Measurements from ENCODE around the gene CLIC6. TPM values are rescaled to one million over a fixed set of nuclear protein-coding genes. Genes with fewer than 3 reads are reported as not detected.
A peak's percentile ranks its signal among the peaks of the same experiment; 100 is the strongest.

The CLIC6 gene
- total RNA-seq, 1 donor from 2014 or later = 12.3 TPM

DNA sequence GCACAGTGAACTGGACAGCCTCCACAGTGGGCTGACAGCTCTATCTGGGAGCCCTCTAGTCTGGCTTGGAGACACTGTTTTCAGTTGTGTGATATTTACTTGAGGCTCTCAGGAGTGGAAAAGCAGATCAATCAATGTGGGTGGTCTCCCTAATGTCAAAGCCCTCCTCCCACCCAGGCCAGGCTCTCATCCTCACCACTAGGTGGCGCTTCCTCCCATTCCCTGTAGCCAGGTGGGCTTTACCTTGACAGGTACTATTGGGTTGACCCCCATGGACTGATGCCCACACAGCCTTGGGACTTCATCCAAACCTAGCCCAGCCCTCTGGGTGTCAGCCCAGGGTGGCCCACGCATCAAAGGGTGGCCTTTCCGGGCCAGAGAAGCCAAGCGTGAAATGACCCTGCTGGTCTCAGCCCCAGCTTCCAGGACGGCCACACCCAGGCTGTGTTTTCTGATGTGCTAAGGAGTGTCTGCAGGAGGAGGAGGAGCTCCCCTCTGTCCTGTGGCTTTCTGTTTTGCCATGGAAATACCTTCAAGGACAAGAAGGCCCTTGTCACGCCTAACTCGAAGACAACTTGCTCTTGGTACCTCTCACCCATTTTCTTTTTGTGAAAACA is 54.0 kb downstream of the CLIC6 start:
- Histone ChIP-seq H3K27me3 (peaks cover 3% of the 10 kb centered on the region), H3K9me3 (no peaks in the 10 kb centered on the region), H3K36me3 (no peaks in the 10 kb centered on the region), H3K4me3 (no peak overlapping the region), H3K4me1 (peaks cover 5% of the 10 kb centered on the region), H3K27ac (no peak overlapping the region)
- DNase-seq = no peak
- TF ChIP-seq, protein P1, sequence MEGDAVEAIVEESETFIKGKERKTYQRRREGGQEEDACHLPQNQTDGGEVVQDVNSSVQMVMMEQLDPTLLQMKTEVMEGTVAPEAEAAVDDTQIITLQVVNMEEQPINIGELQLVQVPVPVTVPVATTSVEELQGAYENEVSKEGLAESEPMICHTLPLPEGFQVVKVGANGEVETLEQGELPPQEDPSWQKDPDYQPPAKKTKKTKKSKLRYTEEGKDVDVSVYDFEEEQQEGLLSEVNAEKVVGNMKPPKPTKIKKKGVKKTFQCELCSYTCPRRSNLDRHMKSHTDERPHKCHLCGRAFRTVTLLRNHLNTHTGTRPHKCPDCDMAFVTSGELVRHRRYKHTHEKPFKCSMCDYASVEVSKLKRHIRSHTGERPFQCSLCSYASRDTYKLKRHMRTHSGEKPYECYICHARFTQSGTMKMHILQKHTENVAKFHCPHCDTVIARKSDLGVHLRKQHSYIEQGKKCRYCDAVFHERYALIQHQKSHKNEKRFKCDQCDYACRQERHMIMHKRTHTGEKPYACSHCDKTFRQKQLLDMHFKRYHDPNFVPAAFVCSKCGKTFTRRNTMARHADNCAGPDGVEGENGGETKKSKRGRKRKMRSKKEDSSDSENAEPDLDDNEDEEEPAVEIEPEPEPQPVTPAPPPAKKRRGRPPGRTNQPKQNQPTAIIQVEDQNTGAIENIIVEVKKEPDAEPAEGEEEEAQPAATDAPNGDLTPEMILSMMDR (IDR thresholded peaks at IDR 0.05) = peak; percentile 54
- peak; percentile 37 for ATAC-seq
- intact Hi-C loops (cut with DNase I) = no loop called here

DNA sequence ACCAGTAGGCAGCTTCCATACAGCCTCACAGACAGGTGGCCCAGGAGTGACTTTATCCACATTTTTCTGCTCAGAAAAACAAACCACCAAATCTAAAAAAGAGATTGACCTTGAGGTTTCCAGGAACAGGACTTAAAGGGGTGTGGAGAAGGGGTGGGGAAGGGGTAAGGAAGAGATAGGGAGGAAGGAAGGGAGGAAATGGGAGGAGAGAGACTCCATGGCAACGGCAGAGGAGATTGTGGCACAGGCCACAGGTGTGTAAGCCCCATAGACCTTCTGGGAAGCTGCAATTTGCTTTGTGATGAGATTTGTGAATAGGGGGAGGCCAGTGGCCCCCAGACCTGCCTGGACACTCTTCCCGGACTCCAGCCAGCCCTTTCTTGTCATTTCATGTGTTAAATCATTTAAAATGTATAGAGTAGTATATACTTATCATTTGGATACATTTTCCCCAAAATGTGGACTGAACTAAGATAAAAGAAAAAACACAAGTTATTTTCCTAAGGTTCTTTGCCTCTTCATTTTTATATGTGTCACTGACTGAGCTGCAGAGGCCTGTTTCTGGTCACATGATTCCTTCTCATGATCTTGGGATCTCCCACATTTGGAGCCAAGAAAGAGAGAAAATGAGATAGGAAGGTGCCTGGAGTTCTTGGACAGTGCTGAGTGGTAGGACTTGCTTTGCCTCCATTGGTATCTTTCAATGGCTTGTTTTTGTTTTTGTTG is 55.5 kb downstream of the CLIC6 start:
- intact Hi-C loops (cut with DNase I) = no loop called here
- H3K4me3 ChIP-seq = no peak overlapping the region
- DNase-seq = no peak
- peaks cover 5% of the 10 kb centered on the region for H3K4me1 ChIP-seq
- TF ChIP-seq, protein P1 (IDR thresholded peaks at IDR 0.05) = no peak
- peaks cover 3% of the 10 kb centered on the region for H3K27me3 ChIP-seq
- no peak overlapping the region for H3K27ac ChIP-seq
- H3K36me3 ChIP-seq = no peaks in the 10 kb centered on the region
- peak; percentile 29 for ATAC-seq
- H3K9me3 ChIP-seq = no peaks in the 10 kb centered on the region

DNA sequence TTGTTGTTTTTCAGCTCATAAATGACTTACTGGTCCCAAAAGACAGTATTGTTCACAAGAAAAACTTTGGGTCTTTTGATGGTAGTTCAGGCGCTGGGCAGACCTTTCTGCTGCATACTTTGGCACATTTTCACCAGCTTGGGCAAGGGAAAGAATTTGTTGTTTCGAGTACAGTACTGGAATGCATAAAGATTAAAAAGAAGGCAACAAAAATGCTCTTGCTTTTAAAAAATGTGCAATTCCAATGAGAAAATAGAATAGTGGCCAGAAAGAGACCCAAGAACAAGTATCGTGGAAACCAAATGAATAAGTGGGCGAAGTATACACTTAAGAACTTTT is 56.0 kb downstream of the CLIC6 start:
- intact Hi-C loops (cut with DNase I) = no loop called here
- no peak overlapping the region for H3K4me3 ChIP-seq
- no peaks in the 10 kb centered on the region for H3K9me3 ChIP-seq
- ATAC-seq (no peak), DNase-seq (no peak)
- H3K36me3 ChIP-seq = no peaks in the 10 kb centered on the region
- TF ChIP-seq, protein P1 (IDR thresholded peaks at IDR 0.05) = no peak
- H3K4me1 ChIP-seq = peaks cover 5% of the 10 kb centered on the region
- peaks cover 3% of the 10 kb centered on the region for H3K27me3 ChIP-seq
- no peak overlapping the region for H3K27ac ChIP-seq

DNA sequence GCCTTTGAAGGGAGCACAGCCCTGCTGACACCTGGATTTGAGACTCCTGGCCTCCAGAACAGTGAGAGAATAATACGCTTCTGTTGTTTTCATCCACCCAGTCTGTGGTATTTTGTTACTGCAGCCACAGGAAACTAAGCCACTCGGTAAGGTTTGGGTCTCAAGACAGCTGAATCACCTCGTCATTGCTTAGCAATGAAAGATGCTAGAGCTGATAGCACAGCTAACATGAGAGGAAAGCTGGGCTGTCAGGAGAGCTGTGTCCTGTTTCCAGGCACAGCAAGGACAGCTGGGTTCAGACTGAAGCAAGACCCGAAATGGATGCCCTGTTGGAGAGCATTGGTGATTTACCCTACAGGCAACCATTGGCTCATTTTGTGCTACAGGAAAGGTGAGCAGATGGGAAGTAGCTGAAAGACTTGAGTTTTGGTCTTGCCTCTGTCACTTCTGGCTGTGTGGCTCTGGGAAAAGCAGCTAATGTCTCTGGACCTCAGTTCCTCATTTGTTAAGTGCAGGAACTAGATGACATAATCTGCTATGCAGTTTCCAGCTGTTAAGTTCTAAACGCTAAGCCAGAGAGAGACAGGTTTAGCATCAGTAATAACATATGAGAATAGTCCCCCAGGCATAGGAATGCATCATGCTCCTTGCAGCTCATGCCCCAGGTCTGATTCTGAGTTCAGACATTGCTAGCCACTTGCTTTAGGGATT is 58.0 kb downstream of the CLIC6 start:
- no peaks in the 10 kb centered on the region for H3K36me3 ChIP-seq
- TF ChIP-seq, protein P1 (IDR thresholded peaks at IDR 0.05) = no peak
- intact Hi-C loops (cut with DNase I) = no loop called here
- peaks cover 3% of the 10 kb centered on the region for H3K27me3 ChIP-seq
- H3K9me3 ChIP-seq = no peaks in the 10 kb centered on the region
- H3K4me3 ChIP-seq = no peak overlapping the region
- H3K4me1 ChIP-seq = peaks cover 5% of the 10 kb centered on the region
- no peak overlapping the region for H3K27ac ChIP-seq
- DNase-seq (no peak), ATAC-seq (no peak)

DNA sequence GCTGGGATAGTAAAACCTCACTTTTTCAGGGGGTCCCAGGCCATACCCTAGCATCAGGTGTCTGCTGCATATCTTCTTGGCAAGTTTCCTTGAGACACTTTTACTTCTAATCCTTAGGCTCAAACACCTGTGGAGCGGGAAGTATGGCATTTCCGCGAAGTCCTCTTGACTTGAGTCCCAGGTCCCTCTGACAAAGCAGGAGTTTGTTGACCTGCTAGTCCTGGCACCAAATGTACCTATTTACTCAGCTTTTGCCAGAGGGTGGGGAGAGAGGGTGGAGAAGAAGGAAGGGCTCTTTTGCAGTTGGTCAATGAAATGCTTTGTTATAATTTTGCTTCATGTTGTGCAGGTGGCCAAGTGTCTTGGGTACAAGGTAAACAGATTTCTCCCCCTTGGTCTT is 59.7 kb downstream of the CLIC6 start:
- H3K36me3 ChIP-seq = no peaks in the 10 kb centered on the region

More for the DNA sequence above, 59.7 kb downstream of the CLIC6 start:
- TF ChIP-seq, protein P1 (IDR thresholded peaks at IDR 0.05) = no peak
- Histone ChIP-seq H3K4me3 (no peak overlapping the region), H3K4me1 (peaks cover 5% of the 10 kb centered on the region), H3K27me3 (peaks cover 3% of the 10 kb centered on the region), H3K9me3 (no peaks in the 10 kb centered on the region), H3K27ac (no peak overlapping the region)
- intact Hi-C loops (cut with DNase I) = no loop called here
- DNase-seq (no peak), ATAC-seq (peak; percentile 89)

All from upper lobe of right lung (tissue), 1 donor.